T-helper 1 cell treated with Interleukin-12 subunit alpha and Interleukin-12 subunit beta and Interleukin-4 antibody, amounts not matched to agents 30 ng/mL and 1 ng/mL, for 36 hours (primary cell): ENCODE results near the gene TAF1D. TPM values are rescaled to one million over a fixed set of nuclear protein-coding genes. Genes with fewer than 3 reads are reported as not detected.

Source experiments
- intact Hi-C: fragments of 100-400 bp; cut with micrococcal nuclease; formaldehyde crosslinking; loops from one replicate; pipeline ENCODE4 v1.15.1; 2024
- total RNA-seq: library from RNA; stranded (reverse); gene quantifications from 2 replicates; pipeline ENCODE4 v1.2.3, GENCODE V29; 2022

The TAF1D gene
- total RNA-seq, 1 donor from 2014 or later, result 177 TPM

- intact Hi-C loops, result no loop called here
Observed at GRCh38 chr11:93727985-93728791, 13.1 kb downstream of the TAF1D start.

- intact Hi-C loops, result loop anchor here (2.0 kb wide), 1 partner anchor 37 kb away; no protein-coding TSS in a partner anchor
Observed at GRCh38 chr11:93724089-93724488, 17.2 kb downstream of the TAF1D start.

- intact Hi-C loops, result no loop called here
Observed at GRCh38 chr11:93720522-93720921, 20.8 kb downstream of the TAF1D start.

DNA sequence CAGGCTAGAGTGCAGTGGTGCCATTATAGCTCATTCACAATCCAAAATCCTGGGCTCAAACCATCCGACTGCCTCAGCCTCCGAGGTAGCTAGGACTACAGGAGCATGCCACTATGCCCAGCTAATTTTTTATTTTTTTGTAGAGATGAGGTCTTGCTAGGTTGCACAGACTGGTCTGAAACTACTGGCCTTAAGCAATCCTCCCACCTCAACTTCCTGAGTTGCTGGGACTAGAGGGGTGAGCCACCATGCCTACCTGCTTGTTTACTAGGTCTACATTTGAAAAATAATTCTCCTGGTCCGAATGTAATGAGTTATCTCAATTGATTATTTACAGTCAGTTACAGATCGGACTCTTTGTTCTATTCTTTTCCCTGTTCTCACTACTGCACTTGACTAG, 22.0 kb downstream of the TAF1D start:
- intact Hi-C loops, result no loop called here

DNA sequence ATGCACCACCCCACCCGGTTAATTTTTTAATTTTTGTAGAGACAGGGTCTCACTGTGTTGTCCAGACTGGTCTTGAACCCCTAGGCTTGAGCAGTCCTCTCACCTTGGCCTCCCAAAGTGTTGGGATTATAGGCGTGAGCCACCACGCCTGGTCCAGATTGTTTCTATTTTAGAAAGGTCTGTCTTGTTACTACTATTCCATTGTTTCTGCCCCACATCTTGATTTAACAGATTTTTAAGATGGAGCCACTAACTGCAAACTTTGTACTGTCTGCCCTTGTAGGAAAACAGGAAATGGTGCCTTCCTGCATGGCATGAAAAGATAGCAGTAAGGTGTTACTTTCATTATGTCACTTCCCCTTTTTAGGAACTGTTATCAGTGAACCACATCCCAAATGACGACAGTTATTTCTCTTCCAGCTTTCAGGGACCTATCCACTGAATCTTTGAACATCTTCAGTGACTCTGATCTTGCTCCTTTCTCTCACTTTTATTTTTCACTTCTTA, 23.2 kb downstream of the TAF1D start:
- intact Hi-C loops, result loop anchor here (1.0 kb wide), 1 partner anchor 23 kb away; the partner anchor contains the start of genes C11orf54 and TAF1D

GRCh38 chr11:93717501-93717900, 23.8 kb downstream of the TAF1D start:
- intact Hi-C loops, result no loop called here

GRCh38 chr11:93715797-93716396, 25.4 kb downstream of the TAF1D start:
- intact Hi-C loops, result no loop called here

GRCh38 chr11:93712678-93713077, 28.6 kb downstream of the TAF1D start:
- intact Hi-C loops, result no loop called here

DNA sequence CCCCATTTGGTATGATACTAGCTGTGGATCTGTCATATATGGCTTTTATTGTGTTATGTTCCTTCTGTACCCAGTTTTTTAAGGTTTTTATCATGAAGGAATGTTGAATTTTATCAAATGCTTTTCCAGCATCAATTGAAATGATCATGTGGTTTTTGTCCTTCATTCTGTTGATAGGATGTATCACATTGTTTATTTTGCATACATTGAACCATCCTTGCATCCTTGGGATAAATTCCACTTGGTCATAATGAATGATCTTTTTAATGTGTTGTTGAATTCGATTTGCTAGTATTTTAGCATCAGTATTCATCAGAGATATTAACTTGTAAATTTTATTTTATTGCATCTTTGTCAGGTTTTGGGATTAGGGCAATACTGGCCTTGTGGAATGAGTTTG, 31.1 kb downstream of the TAF1D start:
- intact Hi-C loops, result no loop called here

DNA sequence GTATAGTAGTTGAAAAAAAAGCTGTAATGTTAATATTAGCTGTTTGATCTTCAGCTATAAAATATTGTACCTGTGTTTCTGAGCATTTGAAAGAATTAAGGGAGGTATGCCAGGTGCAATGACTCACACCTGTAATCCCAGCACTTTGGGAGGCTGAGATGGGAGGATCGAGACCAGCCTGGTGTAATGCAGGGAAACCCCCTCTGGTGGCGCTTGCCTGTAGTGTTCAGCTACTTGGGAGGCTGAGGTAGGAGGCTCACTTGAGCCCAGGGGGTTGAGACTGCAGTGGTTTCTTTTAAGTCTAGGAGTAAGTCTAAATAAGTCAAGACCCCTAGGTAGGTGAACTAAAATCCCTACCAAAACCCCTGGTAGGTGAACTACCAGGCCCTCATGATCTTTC, 37.1 kb downstream of the TAF1D start:
- intact Hi-C loops, result no loop called here

DNA sequence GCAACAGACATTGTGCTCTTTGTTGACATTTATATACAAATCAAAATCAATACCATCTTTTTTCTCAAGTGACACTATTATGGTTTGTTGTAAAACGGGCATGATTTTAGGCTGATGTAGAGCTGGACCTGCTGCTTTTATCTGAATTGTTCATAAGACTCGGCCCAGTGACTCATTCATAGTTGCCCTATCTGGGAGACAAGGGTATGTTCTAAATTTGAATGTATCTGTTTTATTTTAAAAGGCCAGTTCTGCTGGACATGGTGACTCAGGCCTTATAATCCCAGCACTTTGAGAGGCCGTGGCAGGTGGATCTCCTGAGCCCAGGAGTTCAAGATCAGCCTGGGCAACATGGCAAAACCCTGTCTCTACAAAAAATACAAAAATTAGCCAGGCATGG, 40.5 kb downstream of the TAF1D start:
- intact Hi-C loops, result no loop called here

- intact Hi-C loops, result loop anchor here (5.0 kb wide), 1 partner anchor 35 kb away; no protein-coding TSS in a partner anchor
Observed at GRCh38 chr11:93697611-93698010, 43.7 kb downstream of the TAF1D start.

DNA sequence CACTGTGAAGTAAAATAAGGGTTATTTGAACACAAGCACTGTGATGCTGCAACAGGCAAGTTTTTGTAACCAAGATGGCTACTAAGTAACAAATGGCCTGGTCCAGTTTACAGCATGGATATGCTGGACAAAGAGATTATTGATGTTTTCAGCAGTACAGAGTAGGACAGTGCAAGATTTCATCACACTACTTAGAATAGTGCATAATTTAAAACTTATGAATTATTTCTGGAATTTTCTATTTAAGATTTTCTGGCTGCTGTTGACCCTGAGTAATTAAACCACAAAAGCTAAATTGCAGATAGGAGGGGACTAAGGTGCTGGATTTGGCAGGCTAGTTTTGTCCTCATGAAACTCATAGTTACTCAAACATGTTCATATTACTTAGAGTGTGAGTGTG, 46.7 kb downstream of the TAF1D start:
- intact Hi-C loops, result no loop called here

DNA sequence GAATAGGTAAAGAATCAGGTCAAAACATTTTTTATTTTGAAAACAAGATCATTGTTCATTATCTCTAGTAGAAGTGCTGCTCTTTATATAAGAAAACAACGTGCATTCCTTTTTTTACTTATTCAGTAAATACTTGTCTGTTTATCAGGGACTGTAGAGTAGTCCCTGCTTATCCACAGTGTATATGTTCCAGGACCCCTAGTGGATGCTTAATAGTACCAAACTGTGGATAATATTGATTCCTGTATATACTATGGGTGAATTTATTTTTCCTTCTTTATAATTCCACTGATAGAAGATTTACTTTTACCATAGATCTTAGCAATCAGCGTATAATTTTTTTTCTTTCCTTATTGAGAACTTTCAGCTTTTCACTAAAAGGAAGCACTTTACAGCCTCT, 47.2 kb downstream of the TAF1D start:
- intact Hi-C loops, result no loop called here

- intact Hi-C loops, result loop anchor here (2.0 kb wide), 1 partner anchor 26 kb away; no protein-coding TSS in a partner anchor
Observed at GRCh38 chr11:93689240-93689639, 52.1 kb downstream of the TAF1D start.

DNA sequence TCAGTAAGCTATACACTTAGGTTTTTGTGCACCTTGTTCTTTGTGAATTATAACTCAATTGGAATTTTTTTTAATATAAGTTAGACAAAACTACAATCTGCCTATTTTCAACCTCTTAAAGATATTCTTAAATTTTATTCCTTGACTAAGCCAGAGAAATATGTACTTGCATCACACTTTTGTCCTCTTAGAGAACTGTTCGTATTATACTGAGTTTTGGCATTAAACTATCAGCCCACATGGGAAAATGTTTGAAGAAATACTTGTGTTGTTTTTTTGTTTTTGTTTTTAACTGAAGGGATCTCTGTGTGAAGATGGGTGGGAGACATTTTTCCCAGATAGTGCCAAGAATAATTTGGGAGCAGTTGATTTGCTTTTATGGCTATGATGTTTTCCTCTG, 54.5 kb downstream of the TAF1D start:
- intact Hi-C loops, result loop anchor here (2.0 kb wide), 1 partner anchor 38 kb away; no protein-coding TSS in a partner anchor

DNA sequence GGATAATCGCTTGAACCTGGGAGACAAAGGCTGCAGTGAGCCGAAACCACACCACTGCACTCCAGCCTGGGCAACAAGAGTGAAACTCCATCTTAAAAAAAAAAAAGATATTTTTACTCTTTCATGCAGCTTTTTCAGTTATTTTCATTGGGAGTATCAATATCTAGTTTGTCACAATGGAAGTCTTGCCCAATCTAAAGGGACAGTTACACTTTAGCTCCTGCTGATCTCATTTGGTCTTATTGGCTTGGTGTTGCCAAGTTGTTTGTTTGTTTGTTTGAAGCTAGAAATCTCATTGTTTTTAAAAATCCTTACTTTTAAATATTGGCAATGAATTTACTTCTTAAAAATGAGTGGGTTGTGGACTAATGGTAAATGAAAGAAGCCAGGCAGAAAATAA, 55.1 kb downstream of the TAF1D start:
- intact Hi-C loops, result loop anchor here (2.0 kb wide), 1 partner anchor 39 kb away; no protein-coding TSS in a partner anchor

Other genes with a start within 250 kb of the TAF1D start
- gene SMCO4, start 198.1 kb downstream of the TAF1D start, total RNA-seq, result 33.3 and 39.5 TPM in 2 replicates
- 23.6 and 24.0 TPM in 2 replicates for gene CEP295, start 79.8 kb downstream of the TAF1D start, total RNA-seq
- gene C11orf54, start 177 bp upstream of the TAF1D start, total RNA-seq, result 21.3 and 24.6 TPM in 2 replicates
- gene MED17, start 42.8 kb upstream of the TAF1D start, total RNA-seq, result 49.9 and 50.4 TPM in 2 replicates
- gene VSTM5, start 109.1 kb upstream of the TAF1D start, total RNA-seq, result not detected in 2 replicates